GM23248 (cell line): ENCODE measurements around the gene ELMO3. TPM values are rescaled to one million over a fixed set of nuclear protein-coding genes. Genes with fewer than 3 reads are reported as not detected.

Experiments
- DNase-seq: peaks from one replicate; pipeline ENCODE4 v3.0.0-alpha.2; 2015
- H2AFZ ChIP-seq: fragments of 200-600 bp; sonication (generic); 2 replicates; pipeline ENCODE4 v1.6.1; 2016; ENCODE audit warnings: antibody characterized with exemption
- H3F3A ChIP-seq: fragments of 200-600 bp; sonication (generic); 2 replicates; pipeline ENCODE4 v1.6.1; 2016; ENCODE audit warnings: mild to moderate bottlenecking, antibody characterized with exemption, mixed run types; ENCODE audit not compliant: insufficient read depth
- H3K27ac ChIP-seq: fragments of 200-600 bp; sonication (generic); 2 replicates; pipeline ENCODE4 v1.5.1; 2016; ENCODE audit warnings: mild to moderate bottlenecking
- H3K27me3 ChIP-seq: fragments of 200-600 bp; sonication (generic); replicated peaks from 2 replicates; pipeline ENCODE4 v1.6.1; 2016; ENCODE audit warnings: mild to moderate bottlenecking; ENCODE audit not compliant: insufficient read depth
- H3K36me3 ChIP-seq: fragments of 200-600 bp; sonication (generic); 2 replicates; pipeline ENCODE4 v1.6.1; 2016; ENCODE audit warnings: low read depth, mild to moderate bottlenecking
- H3K4me1 ChIP-seq: fragments of 200-600 bp; sonication (generic); 2 replicates; pipeline ENCODE4 v1.6.1; 2016; ENCODE audit warnings: mild to moderate bottlenecking; ENCODE audit not compliant: insufficient read depth
- H3K4me2 ChIP-seq: fragments of 200-600 bp; sonication (generic); one replicate; pipeline ENCODE4 v1.6.1; 2016; ENCODE audit warnings: mild to moderate bottlenecking; ENCODE audit not compliant: unreplicated experiment
- H3K4me3 ChIP-seq: fragments of 200-600 bp; sonication (generic); 2 replicates; pipeline ENCODE4 v1.5.1; 2016; ENCODE audit warnings: mild to moderate bottlenecking
- H3K79me2 ChIP-seq: fragments of 200-600 bp; sonication (generic); 2 replicates; pipeline ENCODE4 v1.6.1; 2016; ENCODE audit warnings: mild to moderate bottlenecking; ENCODE audit not compliant: insufficient read depth
- H3K9ac ChIP-seq: fragments of 200-600 bp; sonication (generic); 2 replicates; pipeline ENCODE4 v1.6.1; 2016; ENCODE audit warnings: mild to moderate bottlenecking
- H3K9me2 ChIP-seq: fragments of 200-600 bp; sonication (generic); 2 replicates; pipeline ENCODE4 v1.6.1; 2016; ENCODE audit warnings: mixed run types, mild to moderate bottlenecking, moderate library complexity; ENCODE audit not compliant: insufficient read depth
- H3K9me3 ChIP-seq: fragments of 200-600 bp; sonication (generic); one replicate; pipeline ENCODE4 v1.6.1; 2017; ENCODE audit warnings: low read depth
- H4K20me1 ChIP-seq: fragments of 200-600 bp; sonication (generic); 2 replicates; pipeline ENCODE4 v1.6.0; 2016; ENCODE audit not compliant: insufficient read depth
- EZH2 ChIP-seq: fragments of 200-600 bp; sonication (generic); IDR thresholded peaks from 2 replicates; pipeline ENCODE4 v1.6.1; 2018; ENCODE audit warnings: antibody characterized with exemption, mild to moderate bottlenecking; ENCODE audit not compliant: insufficient read depth, poor library complexity, severe bottlenecking
- EZH2phosphoT487 ChIP-seq: fragments of 200-600 bp; sonication (generic); IDR thresholded peaks from 2 replicates; pipeline ENCODE4 v1.6.1; 2018; ENCODE audit warnings: antibody characterized with exemption, moderate library complexity, mild to moderate bottlenecking, low read depth; ENCODE audit not compliant: insufficient read depth
- WGBS, 2 experiments: methylation state at CpG; one replicate each; pipeline ENCODE4 v1.1.6; 2015 to 2017; ENCODE audit warnings: low lambda C conversion rate in 2 of 2, low coverage in 1 of 2; ENCODE audit errors: missing lambda C conversion rate in 2 of 2; 5-methylcytosine and 5-hydroxymethylcytosine counted together
- in situ Hi-C: fragments of 300-500 bp; cut with MboI; formaldehyde crosslinking; loops from 2 replicates; pipeline ENCODE4 v1.15.0; 2020
- polyA plus RNA-seq: library from polyadenylated mRNA; unstranded; fragments of >200 nt; fragmentation: Nextera tagmentation; extraction: Ambion mirVana; gene quantifications from 2 replicates; pipeline ENCODE4 v1.2.1, GENCODE V29; 2016
- total RNA-seq: library from RNA; depleted of rRNA; stranded (reverse); fragments of >200 nt; shearing (Covaris generic); gene quantifications from 2 replicates; pipeline ENCODE4 v1.2.3, GENCODE V29; 2014

ELMO3 gene
- total and polyA plus RNA-seq, 2 experiments from 2014 or later = 1.5 TPM; not detected in 1

DNA sequence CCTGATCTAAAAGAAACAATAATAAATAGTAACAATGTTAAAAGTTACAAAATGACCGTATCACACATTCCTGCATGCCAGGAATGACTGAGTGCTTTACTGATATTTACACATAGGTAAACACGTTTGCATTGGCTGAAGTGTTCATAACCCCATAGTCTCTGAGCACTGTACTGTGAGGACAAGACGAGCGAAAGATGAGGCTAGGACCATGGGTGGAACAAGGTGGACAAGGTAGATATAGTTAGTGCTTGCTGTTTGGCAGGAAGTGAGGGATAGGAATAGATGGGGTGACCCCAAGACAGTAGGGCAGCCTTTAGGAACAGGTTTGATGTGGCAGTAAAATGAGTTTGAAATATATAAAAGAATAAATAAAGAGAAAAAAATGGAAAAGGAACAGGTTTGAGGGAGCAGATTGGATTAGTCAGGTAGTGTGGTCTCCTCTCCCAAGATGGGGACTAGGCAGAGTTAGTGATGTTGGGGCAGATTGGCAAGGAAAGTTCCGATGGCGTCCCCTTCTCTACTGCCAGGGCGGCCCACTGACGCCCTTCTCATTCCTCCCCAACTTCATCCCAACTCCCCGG lies 7.4 kb upstream of the ELMO3 start:
- Histone ChIP-seq H3K79me2 (peaks cover 39% of the 10 kb centered on the region), H3K9me3 (no peaks in the 10 kb centered on the region), H3F3A (peaks cover 6% of the 10 kb centered on the region; the same call in 1 of the 2 replicates), H3K27me3 (no peaks in the 10 kb centered on the region), H3K9ac (no peak overlapping the region), H4K20me1 (no peaks in the 10 kb centered on the region), H2AFZ (peak overlapping the region; percentile 36; the same call in 1 of the 2 replicates), H3K9me2 (no peaks in the 10 kb centered on the region), H3K4me3 (peak overlapping the region; percentile 84; the same call in 1 of the 2 replicates), H3K36me3 (peaks cover 12% of the 10 kb centered on the region; the same call in 1 of the 2 replicates), H3K27ac (no peak overlapping the region), H3K4me2 (peak overlapping the region; percentile 30), H3K4me1 (peaks cover 11% of the 10 kb centered on the region)
- TF ChIP-seq EZH2 = no peak
- TF ChIP-seq EZH2phosphoT487 = no peak
- no peak for DNase-seq
- WGBS, 2 experiments = 15 to 19% methylated on average over 9 of the region's 9 CpGs
- in situ Hi-C loops = no loop called here

DNA sequence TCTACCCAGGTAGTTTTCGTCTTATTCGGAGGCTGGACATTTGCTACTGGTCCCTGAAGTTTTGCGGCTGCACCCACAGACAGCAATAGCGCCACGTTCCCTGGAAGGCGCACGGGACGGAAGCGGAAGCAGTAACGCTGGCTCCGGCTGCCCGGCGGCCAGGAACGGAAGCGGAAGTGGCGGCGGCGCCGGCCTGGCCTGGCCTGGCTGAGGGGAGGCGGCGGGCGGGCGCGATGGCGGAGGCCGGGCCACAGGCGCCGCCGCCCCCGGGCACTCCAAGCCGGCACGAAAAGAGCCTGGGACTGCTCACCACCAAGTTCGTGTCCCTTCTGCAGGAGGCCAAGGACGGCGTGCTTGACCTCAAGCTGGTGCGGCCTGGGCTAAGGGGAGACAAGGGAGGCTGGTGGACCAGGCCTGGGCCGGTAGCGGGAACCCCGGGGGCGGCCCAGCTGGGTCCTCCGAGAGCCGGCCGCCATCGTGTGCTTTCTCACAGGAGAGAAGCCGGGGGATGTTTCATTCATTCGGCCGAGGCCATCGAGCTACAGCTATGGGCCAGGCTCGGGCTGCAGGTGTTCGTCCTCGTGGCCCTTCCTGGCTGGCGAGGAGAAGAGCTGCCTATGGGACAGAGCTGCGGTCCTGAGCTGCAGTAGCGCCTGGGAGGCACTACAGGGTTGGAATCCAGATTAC lies 6.8 kb upstream of the ELMO3 start, which contains the start of gene E2F4:
TSS of gene E2F4 (plus strand) at position 161 of the 687 bp plus-strand sequence. CDS start at position 234, 73 bp downstream.
- peaks cover 39% of the 10 kb centered on the region for H3K79me2 ChIP-seq
- in situ Hi-C loops = no loop called here
- WGBS, 2 experiments = 1% methylated on average over 52 to 54 of the region's 54 CpGs
- H3K9me3 ChIP-seq = no peaks in the 10 kb centered on the region
- H3K27me3 ChIP-seq = no peaks in the 10 kb centered on the region
- TF ChIP-seq EZH2phosphoT487 = no peak
- TF ChIP-seq EZH2 = no peak
- H3K4me3 ChIP-seq = peak within 1 kb of the TSS; percentile 84
- H3K9me2 ChIP-seq = no peaks in the 10 kb centered on the region
- peaks cover 12% of the 10 kb centered on the region; the same call in 1 of the 2 replicates for H3K36me3 ChIP-seq
- H3K4me1 ChIP-seq = peaks cover 11% of the 10 kb centered on the region
- no peaks in the 10 kb centered on the region for H4K20me1 ChIP-seq
- H2AFZ ChIP-seq = peak within 1 kb of the TSS; percentile 55; the same call in 1 of the 2 replicates
- H3K4me2 ChIP-seq = peak within 1 kb of the TSS; percentile 89
- H3K9ac ChIP-seq = peak within 1 kb of the TSS; percentile 90
- H3K27ac ChIP-seq = peak within 1 kb of the TSS; percentile 8; the same call in 1 of the 2 replicates
- peak; percentile 97 for DNase-seq
- H3F3A ChIP-seq = peaks cover 10% of the 10 kb centered on the region; the same call in 1 of the 2 replicates

GRCh38 chr16:67192781-67193361 lies 6.1 kb upstream of the ELMO3 start:
- no peaks in the 10 kb centered on the region for H3K9me2 ChIP-seq
- WGBS, 2 experiments = 34 to 38% methylated on average over 15 to 17 of the region's 17 CpGs
- H4K20me1 ChIP-seq = no peaks in the 10 kb centered on the region
- peaks cover 10% of the 10 kb centered on the region; the same call in 1 of the 2 replicates for H3F3A ChIP-seq
- no peaks in the 10 kb centered on the region for H3K27me3 ChIP-seq
- H3K4me2 ChIP-seq = peak overlapping the region; percentile 89
- H3K79me2 ChIP-seq = peaks cover 39% of the 10 kb centered on the region
- H3K9ac ChIP-seq = peak overlapping the region; percentile 90
- H3K9me3 ChIP-seq = no peaks in the 10 kb centered on the region
- no peak overlapping the region; the same call in 1 of the 2 replicates for H3K27ac ChIP-seq
- peaks cover 20% of the 10 kb centered on the region; the same call in 1 of the 2 replicates for H3K36me3 ChIP-seq
- TF ChIP-seq EZH2phosphoT487 (no peak), EZH2 (no peak)
- no peak for DNase-seq
- peaks cover 11% of the 10 kb centered on the region for H3K4me1 ChIP-seq
- in situ Hi-C loops = no loop called here
- H2AFZ ChIP-seq = no peak overlapping the region
- H3K4me3 ChIP-seq = peak overlapping the region; percentile 84

DNA sequence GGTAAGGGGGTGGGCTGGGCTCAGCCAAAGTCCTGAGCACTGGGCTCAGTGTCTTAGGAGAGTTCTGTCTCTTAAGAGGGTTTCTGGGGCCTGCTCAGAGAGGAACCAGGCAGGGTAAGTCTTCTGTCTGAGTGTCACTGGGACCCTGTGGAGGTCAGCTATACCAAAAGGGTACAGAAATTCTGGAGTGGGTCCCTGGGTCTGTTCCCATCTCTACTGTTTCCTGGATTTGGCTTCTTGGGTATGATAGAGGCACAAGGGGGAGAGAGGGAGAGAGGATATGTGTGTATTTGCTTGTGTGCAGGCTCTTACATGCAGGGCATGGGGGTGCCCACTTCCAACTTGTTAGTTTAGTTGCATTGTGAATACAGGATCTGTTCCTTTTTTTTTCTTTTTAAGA lies 5.4 kb upstream of the ELMO3 start:
- H3K4me2 ChIP-seq = peak overlapping the region; percentile 89
- no peak for DNase-seq
- H3K9me3 ChIP-seq = no peaks in the 10 kb centered on the region
- no peaks in the 10 kb centered on the region for H4K20me1 ChIP-seq
- no peaks in the 10 kb centered on the region for H3K27me3 ChIP-seq
- H3F3A ChIP-seq = peaks cover 10% of the 10 kb centered on the region; the same call in 1 of the 2 replicates
- TF ChIP-seq EZH2 (no peak), EZH2phosphoT487 (no peak)
- H3K27ac ChIP-seq = no peak overlapping the region
- H3K79me2 ChIP-seq = peaks cover 39% of the 10 kb centered on the region
- H3K36me3 ChIP-seq = peaks cover 21% of the 10 kb centered on the region; the same call in 1 of the 2 replicates
- H2AFZ ChIP-seq = no peak overlapping the region
- H3K4me3 ChIP-seq = peak overlapping the region; percentile 84
- in situ Hi-C loops = no loop called here
- peaks cover 11% of the 10 kb centered on the region for H3K4me1 ChIP-seq
- H3K9me2 ChIP-seq = no peaks in the 10 kb centered on the region
- H3K9ac ChIP-seq = peak overlapping the region; percentile 90
